H9 (cell line): ENCODE measurements around the gene AHSG. TPM values are rescaled to one million over a fixed set of nuclear protein-coding genes. Genes with fewer than 3 reads are reported as not detected.

Source experiments
- DNase-seq: peaks from one replicate; pipeline ENCODE4 v3.0.0-alpha.2; 2017
- H2AFZ ChIP-seq: one replicate; pipeline ENCODE4 v1.6.1; 2013; ENCODE audit warnings: mild to moderate bottlenecking, low read length, control low read depth, moderate library complexity
- H2AK5ac ChIP-seq: 2 replicates; pipeline ENCODE4 v1.6.1; 2013; ENCODE audit warnings: low read length, control low read depth, mixed read lengths; ENCODE audit not compliant: insufficient read length
- H2BK120ac ChIP-seq: one replicate; pipeline ENCODE4 v1.6.1; 2013; ENCODE audit warnings: low read depth, mild to moderate bottlenecking, low read length, control low read depth, inconsistent platforms; ENCODE audit not compliant: poor library complexity, severe bottlenecking
- H2BK12ac ChIP-seq: 2 replicates; pipeline ENCODE4 v1.6.1; 2013; ENCODE audit warnings: low read length, control low read depth, mixed read lengths, low read depth; ENCODE audit not compliant: insufficient read length
- H2BK15ac ChIP-seq: 2 replicates; pipeline ENCODE4 v1.6.1; 2013; ENCODE audit warnings: low read depth, low read length, control low read depth
- H2BK20ac ChIP-seq: one replicate; pipeline ENCODE4 v1.6.1; 2013; ENCODE audit warnings: low read depth, mild to moderate bottlenecking, low read length, control low read depth, inconsistent platforms; ENCODE audit not compliant: poor library complexity, severe bottlenecking
- H2BK5ac ChIP-seq: 2 replicates; pipeline ENCODE4 v1.6.1; 2013; ENCODE audit warnings: low read length, control low read depth, mixed read lengths; ENCODE audit not compliant: insufficient read length
- H3K14ac ChIP-seq: 2 replicates; pipeline ENCODE4 v1.6.1; 2013; ENCODE audit warnings: low read length, control low read depth; ENCODE audit not compliant: insufficient read depth
- H3K18ac ChIP-seq: 2 replicates; pipeline ENCODE4 v1.6.1; 2013; ENCODE audit warnings: low read depth, mild to moderate bottlenecking, mixed read lengths, low read length, control low read depth; ENCODE audit not compliant: insufficient read length
- H3K23ac ChIP-seq: 2 replicates; pipeline ENCODE4 v1.6.1; 2013; ENCODE audit warnings: low read length, control low read depth, mixed read lengths, low read depth; ENCODE audit not compliant: insufficient read length
- H3K23me2 ChIP-seq: 2 replicates; pipeline ENCODE4 v1.6.1; 2013; ENCODE audit warnings: low read depth, mild to moderate bottlenecking, mixed read lengths, low read length, control low read depth; ENCODE audit not compliant: insufficient read length, poor library complexity, severe bottlenecking
- H3K27ac ChIP-seq: 2 replicates; pipeline ENCODE4 v1.5.1; 2013; ENCODE audit warnings: low read length, control low read depth, mixed read lengths, low read depth; ENCODE audit not compliant: insufficient read length
- H3K27me3 ChIP-seq: 2 replicates; pipeline ENCODE4 v1.6.1; 2013; ENCODE audit warnings: low read length, control low read depth, inconsistent platforms; ENCODE audit not compliant: insufficient read depth
- H3K4ac ChIP-seq: 2 replicates; pipeline ENCODE4 v1.6.1; 2013; ENCODE audit warnings: low read depth, mild to moderate bottlenecking, control low read depth, inconsistent platforms, low read length, moderate library complexity
- H3K4me1 ChIP-seq: 2 replicates; pipeline ENCODE4 v1.6.1; 2013; ENCODE audit warnings: low read length, control low read depth, inconsistent platforms; ENCODE audit not compliant: insufficient read depth
- H3K4me2 ChIP-seq: 2 replicates; pipeline ENCODE4 v1.6.1; 2013; ENCODE audit warnings: low read length, control low read depth, mixed read lengths; ENCODE audit not compliant: insufficient read length, insufficient read depth
- H3K56ac ChIP-seq: 2 replicates; pipeline ENCODE4 v1.6.1; 2013; ENCODE audit warnings: low read depth, mild to moderate bottlenecking, mixed read lengths, low read length, control low read depth; ENCODE audit not compliant: insufficient read length
- H3K79me1 ChIP-seq: 2 replicates; pipeline ENCODE4 v1.6.1; 2013; ENCODE audit warnings: low read depth, mild to moderate bottlenecking, moderate library complexity, low read length, control low read depth, inconsistent platforms; ENCODE audit not compliant: insufficient read depth, poor library complexity, severe bottlenecking
- H3K79me2 ChIP-seq: 2 replicates; pipeline ENCODE4 v1.6.1; 2013; ENCODE audit warnings: low read length, control low read depth, inconsistent platforms; ENCODE audit not compliant: insufficient read depth
- H3K9ac ChIP-seq: 2 replicates; pipeline ENCODE4 v1.6.1; 2013; ENCODE audit warnings: low read length, control low read depth, mixed read lengths; ENCODE audit not compliant: insufficient read length; ENCODE audit errors: extremely low read depth
- H3K9me3 ChIP-seq: one replicate; pipeline ENCODE4 v1.6.1; 2013; ENCODE audit warnings: low read depth, low read length, inconsistent platforms; ENCODE audit not compliant: control insufficient read depth
- H3T11ph ChIP-seq: one replicate; pipeline ENCODE4 v1.6.1; 2013; ENCODE audit warnings: mild to moderate bottlenecking, low read length, control low read depth, inconsistent platforms
- H4K20me1 ChIP-seq: one replicate; pipeline ENCODE4 v1.6.1; 2013; ENCODE audit not compliant: control insufficient read depth, insufficient read length, insufficient read depth
- H4K5ac ChIP-seq: 2 replicates; pipeline ENCODE4 v1.6.1; 2013; ENCODE audit warnings: low read depth, mild to moderate bottlenecking, mixed read lengths, low read length, control low read depth; ENCODE audit not compliant: insufficient read length
- H4K8ac ChIP-seq: replicated peaks from 2 replicates; pipeline ENCODE4 v1.6.1; 2013; ENCODE audit warnings: low read length, control low read depth, mixed read lengths, low read depth; ENCODE audit not compliant: insufficient read length
- H4K91ac ChIP-seq: 2 replicates; pipeline ENCODE4 v1.6.1; 2013; ENCODE audit warnings: low read depth, mild to moderate bottlenecking, moderate library complexity, mixed read lengths, low read length, control low read depth; ENCODE audit not compliant: insufficient read length
- H3K27ac Mint-ChIP-seq, 3 experiments: 2 replicates in 2 of 3; 3 replicates in 1 of 3; pipeline ENCODE4 v1.8.0; 2020 to 2021; ENCODE audit warnings: mixed read lengths in 3 of 3, mild to moderate bottlenecking in 1 of 3, moderate library complexity in 1 of 3
- H3K27me3 Mint-ChIP-seq: 2 replicates; pipeline ENCODE4 v1.8.0; 2021; ENCODE audit warnings: low read depth, mild to moderate bottlenecking, moderate library complexity, mixed read lengths
- H3K36me3 Mint-ChIP-seq, 3 experiments: 2 replicates in 2 of 3; 3 replicates in 1 of 3; pipeline ENCODE4 v1.8.0; 2020 to 2021; ENCODE audit warnings: low read depth in 3 of 3, mixed read lengths in 3 of 3; ENCODE audit not compliant: insufficient read depth in 1 of 3
- H3K4me1 Mint-ChIP-seq, 2 experiments: 2 replicates each; pipeline ENCODE4 v1.8.0; 2020; ENCODE audit warnings: mixed read lengths in 2 of 2
- H3K4me3 Mint-ChIP-seq, 2 experiments: 2 replicates in 1 of 2; 3 replicates in 1 of 2; pipeline ENCODE4 v1.8.0; 2020 to 2021; ENCODE audit warnings: mild to moderate bottlenecking in 2 of 2, mixed read lengths in 2 of 2, moderate library complexity in 1 of 2
- H3K9me3 Mint-ChIP-seq, 2 experiments: 2 replicates in 1 of 2; 3 replicates in 1 of 2; pipeline ENCODE4 v1.8.0; 2020; ENCODE audit warnings: mild to moderate bottlenecking in 2 of 2, mixed read lengths in 2 of 2, moderate library complexity in 1 of 2
- CTCF ChIP-seq: fragments of 200-600 bp; sonication (generic); conservative IDR thresholded peaks from 3 replicates; pipeline ENCODE4 v1.8.0; 2021; ENCODE audit warnings: antibody characterized with exemption, mild to moderate bottlenecking
- WGBS: extraction: QIAGEN DNeasy Blood & Tissue Kit; methylation state at CpG from one replicate; pipeline ENCODE4 v1.1.7; 2013; ENCODE audit warnings: missing lambda C conversion rate, low lambda C conversion rate, mixed read lengths; ENCODE audit not compliant: insufficient read length; ENCODE audit errors: extremely low coverage; 5-methylcytosine and 5-hydroxymethylcytosine counted together
- total RNA-seq: library from RNA; stranded (reverse); gene quantifications from 2 replicates; pipeline ENCODE4 v1.2.1, GENCODE V29; 2021

Gene AHSG
- total RNA-seq, 1 experiment from 2014 or later, result not detected

GRCh38 chr3:186590580-186591295, 22.1 kb upstream of the AHSG start:
- Histone ChIP-seq H3K4ac (no peak overlapping the region), H4K91ac (no peak overlapping the region), H4K5ac (no peak overlapping the region), H3K4me2 (no peak overlapping the region), H2BK20ac (no peak overlapping the region), H3K56ac (no peak overlapping the region), H4K8ac (no peak overlapping the region), H2AK5ac (no peak overlapping the region), H3K79me1 (no peaks in the 10 kb centered on the region), H3K27me3 (no peaks in the 10 kb centered on the region), H3K23me2 (no peaks in the 10 kb centered on the region), H2BK5ac (no peak overlapping the region), H3K4me1 (no peaks in the 10 kb centered on the region), H3K27ac (no peak overlapping the region), H2BK120ac (no peak overlapping the region), H3K79me2 (no peaks in the 10 kb centered on the region), H3K18ac (no peak overlapping the region), H3K14ac (no peak overlapping the region), H2BK15ac (no peak overlapping the region), H3K23ac (no peak overlapping the region), H3K9me3 (no peaks in the 10 kb centered on the region), H4K20me1 (no peaks in the 10 kb centered on the region), H3K9ac (no peak overlapping the region), H2AFZ (no peak overlapping the region), H2BK12ac (no peak overlapping the region), H3T11ph (no peak overlapping the region)
- Mint-ChIP-seq H3K27me3 (no peaks in the 10 kb centered on the region), H3K4me3 (no peak overlapping the region), H3K27ac (no peak overlapping the region), H3K9me3 (no peaks in the 10 kb centered on the region), H3K4me1 (no peaks in the 10 kb centered on the region), H3K36me3 (peaks cover under 1 to 6% (median 5%) of the 10 kb centered on the region in 3 experiments; a peak in 4 of 7 replicates)
- no peak for DNase-seq
- TF ChIP-seq CTCF, result no peak
- no CpG with 5 or more reads among the region's 7 CpGs for WGBS
